Measurements from ENCODE around the gene LSS. TPM values are rescaled to one million over a fixed set of nuclear protein-coding genes. Genes with fewer than 3 reads are reported as not detected.

The LSS gene
- total RNA-seq, 4 donors from 2014 or later, result 43.7 to 172 (median 66.5) TPM

- no peak for TF ChIP-seq POLR2A (IDR thresholded peaks at IDR 0.05)
- no peak for TF ChIP-seq CTCF (IDR thresholded peaks at IDR 0.05)
- peaks cover 0 to 4% (median 0%) of the 10 kb centered on the region in 4 donors for H3K4me1 ChIP-seq
- H3K27ac ChIP-seq, result no peak overlapping the region
- no peak overlapping the region for H3K4me3 ChIP-seq
- no peaks in the 10 kb centered on the region for H3K27me3 ChIP-seq
- H3K36me3 ChIP-seq, result peaks cover 0 to 93% (median 0%) of the 10 kb centered on the region in 3 donors
- no peaks in the 10 kb centered on the region for H3K9me3 ChIP-seq
- no peak for DNase-seq
Measured at GRCh38 chr21:46250146-46250725, 21.7 kb upstream of the LSS start.

DNA sequence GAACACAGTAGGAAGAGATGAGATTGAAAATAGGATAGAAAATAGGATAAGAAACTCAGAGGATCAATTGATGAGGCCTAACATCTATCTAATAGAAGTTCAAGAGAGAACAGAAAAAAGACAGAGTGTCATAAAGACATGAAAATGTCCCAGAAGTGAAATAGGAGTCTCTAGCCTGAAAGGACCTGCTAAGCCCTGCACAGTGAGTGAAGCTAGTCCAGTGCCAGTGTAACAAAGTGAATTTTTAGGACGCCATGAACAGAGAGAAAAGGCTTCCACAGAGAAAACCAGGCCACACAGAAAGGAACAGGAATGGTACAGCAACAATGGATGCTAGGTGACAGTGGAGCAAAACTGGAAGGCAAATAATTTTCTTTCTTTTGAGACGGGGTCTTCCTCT is 20.3 kb upstream of the LSS start:
- Histone ChIP-seq H3K27me3 (no peaks in the 10 kb centered on the region), H3K4me3 (no peak overlapping the region), H3K4me1 (no peaks in the 10 kb centered on the region), H3K36me3 (peaks cover 0 to 93% (median 0%) of the 10 kb centered on the region in 3 donors), H3K27ac (no peak overlapping the region), H3K9me3 (no peaks in the 10 kb centered on the region)
- TF ChIP-seq CTCF (IDR thresholded peaks at IDR 0.05), result no peak
- no peak for TF ChIP-seq POLR2A (IDR thresholded peaks at IDR 0.05)
- DNase-seq, result no peak

DNA sequence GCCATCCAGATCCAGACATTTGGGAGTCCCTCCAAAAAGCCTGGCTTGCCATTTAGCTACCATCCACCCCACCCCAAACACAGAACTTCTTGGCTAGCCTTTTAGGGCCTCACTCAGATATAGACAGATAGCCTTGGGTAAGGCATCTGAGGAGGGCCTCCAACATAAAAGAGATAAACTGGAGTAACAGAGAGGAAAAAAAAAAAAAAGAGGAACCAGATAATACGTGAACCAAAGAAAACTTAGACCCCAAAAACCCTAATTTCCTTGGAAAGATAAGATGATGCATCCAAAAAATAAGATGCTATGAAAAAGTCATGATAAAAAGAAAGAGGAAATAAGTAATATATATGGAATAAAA is 19.8 kb upstream of the LSS start:
- TF ChIP-seq CTCF (IDR thresholded peaks at IDR 0.05), result no peak
- no peak for TF ChIP-seq POLR2A (IDR thresholded peaks at IDR 0.05)
- Histone ChIP-seq H3K9me3 (no peaks in the 10 kb centered on the region), H3K27ac (no peak overlapping the region), H3K36me3 (peaks cover 0 to 93% (median 0%) of the 10 kb centered on the region in 3 donors), H3K4me1 (no peaks in the 10 kb centered on the region), H3K27me3 (no peaks in the 10 kb centered on the region), H3K4me3 (no peak overlapping the region)
- no peak for DNase-seq

DNA sequence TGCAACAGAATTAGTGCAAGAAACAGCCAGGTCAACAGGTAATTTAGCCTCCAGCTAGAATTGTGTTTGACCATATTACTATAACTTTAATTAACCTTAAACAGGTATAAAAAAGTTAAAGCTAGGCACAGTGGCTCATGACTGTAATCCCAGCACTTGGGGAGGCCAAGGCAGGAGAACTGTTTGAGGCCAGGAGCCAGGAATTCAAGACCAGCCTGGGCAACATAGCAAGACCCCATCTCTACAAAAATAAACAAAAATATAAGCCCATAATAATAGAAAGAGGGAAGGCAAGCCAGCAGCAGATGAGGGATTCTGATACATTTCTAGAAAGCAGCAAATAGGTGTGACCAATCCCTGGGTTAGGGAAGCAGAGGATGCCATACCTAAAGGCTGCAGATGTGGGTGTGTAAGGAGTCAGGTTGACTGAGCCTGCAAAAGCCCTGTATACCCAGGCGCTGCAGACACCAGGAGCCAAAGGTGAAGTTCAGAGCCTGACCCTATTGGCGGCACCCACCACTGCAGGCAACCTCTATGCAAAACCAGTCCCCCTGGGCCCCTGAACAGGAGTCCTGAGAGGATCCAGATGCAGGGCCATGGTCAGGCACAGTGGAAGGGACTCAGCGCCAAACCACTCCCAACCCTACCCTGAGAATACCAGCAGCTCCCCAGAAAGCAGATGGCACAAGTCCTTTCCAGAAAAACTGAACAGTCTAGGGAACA is 19.3 kb upstream of the LSS start:
- no peak for DNase-seq
- no peak overlapping the region for H3K27ac ChIP-seq
- H3K4me3 ChIP-seq, result no peak overlapping the region
- H3K27me3 ChIP-seq, result no peaks in the 10 kb centered on the region
- TF ChIP-seq POLR2A (IDR thresholded peaks at IDR 0.05) (no peak), CTCF (IDR thresholded peaks at IDR 0.05) (no peak)
- H3K36me3 ChIP-seq, result peaks cover 0 to 93% (median 0%) of the 10 kb centered on the region in 3 donors
- H3K4me1 ChIP-seq, result no peaks in the 10 kb centered on the region
- H3K9me3 ChIP-seq, result no peaks in the 10 kb centered on the region

DNA sequence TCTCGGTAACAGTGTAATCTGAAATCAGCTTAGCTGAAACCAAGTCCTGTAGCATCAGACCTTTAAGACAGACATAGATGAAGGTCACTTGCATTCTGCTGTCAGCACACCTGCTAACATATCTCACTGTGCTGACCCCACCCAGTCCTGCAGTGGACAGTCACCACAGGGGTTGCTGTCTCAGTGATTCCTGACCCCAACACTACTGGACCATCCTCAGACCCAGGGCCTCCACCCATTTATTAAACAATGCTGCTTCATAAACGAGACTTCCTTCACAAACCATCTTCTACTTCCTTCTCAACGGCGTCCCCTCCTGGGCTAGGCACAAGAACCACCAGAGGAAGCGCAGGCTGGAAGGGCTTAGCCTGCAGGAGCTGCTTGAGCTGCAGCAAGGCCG is 17.8 kb upstream of the LSS start:
- Histone ChIP-seq H3K4me3 (no peak overlapping the region), H3K27me3 (no peaks in the 10 kb centered on the region), H3K4me1 (no peaks in the 10 kb centered on the region), H3K27ac (no peak overlapping the region), H3K9me3 (no peaks in the 10 kb centered on the region), H3K36me3 (peaks cover 0 to 94% (median 0%) of the 10 kb centered on the region in 3 donors)
- no peak for TF ChIP-seq CTCF (IDR thresholded peaks at IDR 0.05)
- TF ChIP-seq POLR2A (IDR thresholded peaks at IDR 0.05), result no peak
- DNase-seq, result no peak

Data from Peyer's patch (tissue), 4 donors.